ENCODE data around the gene PMP22. TPM values are rescaled to one million over a fixed set of nuclear protein-coding genes. Genes with fewer than 3 reads are reported as not detected.
A peak's percentile ranks its signal among the peaks of the same experiment; 100 is the strongest.

Gene PMP22
- total RNA-seq, 4 donors from 2014 or later = 171 to 253 (median 237) TPM

DNA sequence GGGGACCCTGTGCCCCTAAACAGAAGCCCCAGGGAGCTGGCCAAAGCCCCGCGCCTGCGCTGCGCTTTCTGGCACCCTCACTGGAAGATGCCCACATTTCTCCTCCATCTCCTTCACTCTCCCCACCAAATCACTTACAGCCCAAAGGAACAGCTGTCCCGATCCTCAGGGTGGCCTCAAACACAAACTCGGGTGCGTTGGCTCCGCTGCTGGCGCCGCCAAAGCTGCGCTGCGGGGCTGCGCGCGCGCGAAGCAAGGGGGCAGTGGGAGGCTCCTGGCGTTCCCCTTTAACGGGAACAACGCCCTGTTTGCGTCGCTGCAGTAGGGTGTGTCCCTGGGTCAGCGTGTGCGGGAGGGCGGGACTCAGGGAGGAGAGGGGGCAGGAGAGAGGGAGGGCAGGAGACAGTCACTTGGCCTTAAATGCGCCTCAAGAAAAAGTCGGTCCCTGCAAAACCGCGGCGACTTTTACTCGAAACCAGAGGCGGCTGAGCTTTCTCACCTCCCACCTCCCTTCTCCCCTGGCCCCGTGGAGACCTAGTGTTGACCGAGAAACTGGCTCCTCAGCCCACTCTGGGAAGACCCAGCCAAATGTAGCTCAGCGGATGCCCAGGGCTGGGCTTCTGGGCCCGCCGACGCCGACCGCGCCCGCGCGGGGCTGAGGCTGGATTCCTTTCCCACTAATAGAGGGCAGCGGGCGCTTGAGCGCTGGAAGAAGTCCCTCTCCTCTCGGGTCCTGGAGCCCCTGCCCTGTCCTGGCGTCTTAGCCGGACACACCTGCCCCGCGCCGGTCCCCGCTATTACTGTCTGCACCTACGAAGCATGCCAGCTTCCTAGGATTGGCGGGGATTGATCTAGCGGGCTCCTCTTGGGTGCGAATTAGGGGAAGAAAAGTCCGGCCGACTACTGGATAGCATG lies 2.6 kb downstream of the PMP22 start:
- H3K36me3 ChIP-seq = peaks cover 15 to 21% (median 17%) of the 10 kb centered on the region in 4 donors
- H3K9me3 ChIP-seq = no peaks in the 10 kb centered on the region
- no peaks in the 10 kb centered on the region for H3K27me3 ChIP-seq
- 1% methylated on average over 19 of the region's 60 CpGs for WGBS
- peak; percentile 98 for DNase-seq (ENCODE audit: extremely low spot score)
- TF ChIP-seq POLR2AphosphoS5 (IDR thresholded peaks at IDR 0.05) (peak; percentile 95 to 99), POLR2A (IDR thresholded peaks at IDR 0.05; ENCODE audit: low read depth) (peak; percentile 86), EP300 (IDR thresholded peaks at IDR 0.05) (peak; percentile 25), CTCF (IDR thresholded peaks at IDR 0.05) (peak; percentile 21 to 55 (median 46))
- H3K4me3 ChIP-seq = peak overlapping the region; percentile 72 to 81 (median 76)
- intact Hi-C loops (cut with DNase I) = loop anchor here (5.0 kb wide), 1 partner anchor 80 kb away; the partner anchor contains the start of gene TEKT3
- peak overlapping the region; percentile 94 to 99 (median 97) for H3K27ac ChIP-seq (replicated peaks in 1 of 4)
- H3K4me1 ChIP-seq = peaks cover 26 to 43% (median 41%) of the 10 kb centered on the region in 4 donors

GRCh38 chr17:15261802-15262290 lies 3.3 kb downstream of the PMP22 start:
- Histone ChIP-seq H3K27ac (replicated peaks in 1 of 4) (peak overlapping the region; percentile 94 to 99 (median 97)), H3K36me3 (peaks cover 16 to 26% (median 23%) of the 10 kb centered on the region in 4 donors), H3K4me1 (peaks cover 31 to 50% (median 48%) of the 10 kb centered on the region in 4 donors), H3K4me3 (peak overlapping the region; percentile 72 to 81 (median 76)), H3K27me3 (no peaks in the 10 kb centered on the region), H3K9me3 (no peaks in the 10 kb centered on the region)
- intact Hi-C loops (cut with DNase I) = loop anchor here (2.0 to 5.0 kb wide), 2 partner anchors 80 to 195 kb away; partner anchors contain the start of gene TEKT3
- TF ChIP-seq CTCF (IDR thresholded peaks at IDR 0.05) (no peak), POLR2AphosphoS5 (IDR thresholded peaks at IDR 0.05) (no peak), POLR2A (IDR thresholded peaks at IDR 0.05; ENCODE audit: low read depth) (no peak), EP300 (IDR thresholded peaks at IDR 0.05) (no peak)
- WGBS = 4% methylated on average over 9 of the region's 9 CpGs
- DNase-seq (ENCODE audit: extremely low spot score) = no peak

- DNase-seq (ENCODE audit: extremely low spot score) = peak; percentile 91
- Histone ChIP-seq H3K27ac (replicated peaks in 1 of 4) (peak overlapping the region; percentile 94 to 99 (median 97)), H3K27me3 (no peaks in the 10 kb centered on the region), H3K9me3 (no peaks in the 10 kb centered on the region), H3K4me1 (peaks cover 37 to 55% (median 53%) of the 10 kb centered on the region in 4 donors), H3K36me3 (peaks cover 16 to 31% (median 28%) of the 10 kb centered on the region in 4 donors), H3K4me3 (peak overlapping the region; percentile 72 to 81 (median 76))
- TF ChIP-seq CTCF (IDR thresholded peaks at IDR 0.05) (no peak), POLR2AphosphoS5 (IDR thresholded peaks at IDR 0.05) (peak in 1 of 2 donors; percentile 27)
- intact Hi-C loops (cut with DNase I) = loop anchor here (2.0 to 5.0 kb wide), 2 partner anchors 81 to 195 kb away; partner anchors contain the start of gene TEKT3
- WGBS = 2% methylated on average over 22 of the region's 32 CpGs
Observed at GRCh38 chr17:15261258-15261801, 3.8 kb downstream of the PMP22 start.

DNA sequence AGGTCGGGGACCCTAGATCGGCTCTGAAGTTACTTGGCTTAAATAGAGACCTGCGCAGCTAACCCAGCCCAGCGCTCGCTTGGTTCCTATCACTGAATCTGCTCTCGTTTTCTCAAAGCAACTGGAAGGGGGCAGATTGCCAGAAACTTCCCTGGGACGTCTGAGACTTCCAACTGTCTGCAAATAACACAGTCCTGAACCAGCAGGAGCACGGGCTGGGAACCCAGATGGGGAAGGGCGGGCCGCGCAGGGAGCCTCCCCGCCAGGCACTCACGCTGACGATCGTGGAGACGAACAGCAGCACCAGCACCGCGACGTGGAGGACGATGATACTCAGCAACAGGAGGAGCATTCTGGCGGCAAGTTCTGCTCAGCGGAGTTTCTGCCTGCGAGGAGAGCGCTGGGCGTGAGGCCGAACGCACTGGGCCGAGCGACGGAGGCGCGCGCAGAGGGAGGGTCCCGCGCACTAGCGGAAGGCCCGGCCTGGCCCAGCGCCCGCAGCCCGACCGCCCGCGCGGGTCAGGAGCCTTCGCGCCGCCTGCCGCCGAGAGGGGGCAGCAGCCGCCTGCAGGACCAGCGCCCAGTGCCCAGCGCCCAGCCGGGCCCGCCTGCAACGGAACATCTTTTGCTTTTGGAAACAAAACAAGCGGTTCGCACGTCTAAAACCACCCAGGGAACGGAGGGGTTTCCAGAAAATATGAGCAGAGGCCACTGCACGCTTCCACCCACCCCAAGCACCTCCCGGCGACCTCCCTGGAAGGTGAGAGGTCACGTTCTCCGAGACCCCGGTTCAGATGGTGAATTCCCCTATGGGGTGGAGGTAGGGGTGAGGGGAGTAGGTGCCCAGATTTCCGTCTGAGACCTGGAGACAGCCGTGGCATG lies 4.5 kb downstream of the PMP22 start:
- intact Hi-C loops (cut with DNase I) = loop anchor here (1.0 to 5.0 kb wide), 3 partner anchors 82 to 243 kb away; partner anchors contain the start of gene TEKT3
- H3K9me3 ChIP-seq = no peaks in the 10 kb centered on the region
- TF ChIP-seq EP300 (IDR thresholded peaks at IDR 0.05) = no peak
- peak; percentile 31 for TF ChIP-seq POLR2A (IDR thresholded peaks at IDR 0.05; ENCODE audit: low read depth)
- peak; percentile 79 to 92 (median 88) for TF ChIP-seq CTCF (IDR thresholded peaks at IDR 0.05)
- TF ChIP-seq POLR2AphosphoS5 (IDR thresholded peaks at IDR 0.05) = peak; percentile 46 to 69
- whole genome bisulfite sequencing = 0% methylated on average over 13 of the region's 67 CpGs
- peak overlapping the region; percentile 94 to 99 (median 97) for H3K27ac ChIP-seq (replicated peaks in 1 of 4)
- peak; percentile 97 for DNase-seq (ENCODE audit: extremely low spot score)
- H3K4me3 ChIP-seq = peak overlapping the region; percentile 72 to 81 (median 76)
- H3K36me3 ChIP-seq = peaks cover 16 to 37% (median 33%) of the 10 kb centered on the region in 4 donors
- no peaks in the 10 kb centered on the region for H3K27me3 ChIP-seq
- peaks cover 44 to 62% (median 60%) of the 10 kb centered on the region in 4 donors for H3K4me1 ChIP-seq
